K562 (cell line): ENCODE measurements around the gene ATXN1L. TPM values are rescaled to one million over a fixed set of nuclear protein-coding genes. Genes with fewer than 3 reads are reported as not detected.
A peak's percentile ranks its signal among the peaks of the same experiment; 100 is the strongest.

ENCODE experiments used
- CBFA2T3 ChIP-seq: fragments of 450-650 bp; IDR thresholded peaks from 2 replicates; pipeline ENCODE4 v1.6.1; 2017
- CBX2 ChIP-seq: fragments of 200-600 bp; sonication (generic); IDR thresholded peaks from one replicate; pipeline ENCODE4 v1.6.1; 2012; ENCODE audit warnings: mild to moderate bottlenecking, low read length, inconsistent platforms; ENCODE audit not compliant: insufficient read depth, poor library complexity, severe bottlenecking
- CBX8 ChIP-seq: fragments of 200-600 bp; sonication (generic); IDR thresholded peaks from 2 replicates; pipeline ENCODE4 v1.6.1; 2012; ENCODE audit warnings: borderline replicate concordance, mixed run types, low read depth, mild to moderate bottlenecking, moderate library complexity, mixed read lengths, low read length, control low read depth, inconsistent platforms; ENCODE audit not compliant: poor library complexity, severe bottlenecking; ENCODE audit errors: extremely low read depth
- E2F8 ChIP-seq: fragments of 450-650 bp; IDR thresholded peaks from 2 replicates; pipeline ENCODE4 v1.7.1; 2018; ENCODE audit warnings: mild to moderate bottlenecking, low read depth; ENCODE audit not compliant: partially characterized antibody
- ESRRA ChIP-seq: fragments of 450-650 bp; IDR thresholded peaks from 2 replicates; pipeline ENCODE4 v1.6.1; 2014; ENCODE audit warnings: low read depth, mild to moderate bottlenecking, moderate library complexity, borderline replicate concordance
- FOSL1 ChIP-seq: fragments of 200-800 bp; sonication (Bioruptor generic); conservative IDR thresholded peaks from 2 replicates; pipeline ENCODE4 v1.6.1; 2016; ENCODE audit warnings: missing genetic modification characterization, missing compliant biosample characterization
- HDGF ChIP-seq: fragments of 450-650 bp; IDR thresholded peaks from 2 replicates; pipeline ENCODE4 v1.6.1; 2016
- HMBOX1 ChIP-seq: sonication (generic); IDR thresholded peaks from 2 replicates; pipeline ENCODE4 v1.6.1; 2016
- HMGN3 ChIP-seq: IDR thresholded peaks from 2 replicates; pipeline ENCODE4 v1.6.1; 2011; ENCODE audit warnings: borderline replicate concordance, low read depth, mild to moderate bottlenecking, mixed read lengths, low read length; ENCODE audit not compliant: insufficient read length; ENCODE audit errors: extremely low read depth
- LEF1 ChIP-seq: fragments of 450-650 bp; IDR thresholded peaks from 2 replicates; pipeline ENCODE4 v1.6.1; 2016; ENCODE audit warnings: mild to moderate bottlenecking
- MEF2A ChIP-seq: IDR thresholded peaks from 2 replicates; pipeline ENCODE4 v1.6.1; 2011; ENCODE audit warnings: low read depth, mild to moderate bottlenecking, low read length, moderate library complexity; ENCODE audit not compliant: control insufficient read depth
- NFE2 ChIP-seq: IDR thresholded peaks from 2 replicates; pipeline ENCODE4 v1.6.1; 2014; ENCODE audit warnings: antibody characterized with exemption, low read depth
- PCBP1 ChIP-seq: fragments of 200-400 bp; formaldehyde crosslinking; IDR thresholded peaks from 2 replicates; pipeline ENCODE4 v1.6.1; 2018; ENCODE audit warnings: mild to moderate bottlenecking, low read depth, low read length; ENCODE audit not compliant: poor library complexity, severe bottlenecking
- POLR2B ChIP-seq: fragments of 450-650 bp; IDR thresholded peaks from 2 replicates; pipeline ENCODE4 v1.6.1; 2018; ENCODE audit warnings: low read depth; ENCODE audit not compliant: partially characterized antibody
- SETDB1 ChIP-seq: IDR thresholded peaks from one replicate; pipeline ENCODE4 v1.6.1; 2012; ENCODE audit warnings: low read length, control low read depth, inconsistent platforms
- SMAD1 ChIP-seq: fragments of 150-350 bp; IDR thresholded peaks from 2 replicates; pipeline ENCODE4 v1.6.1; 2014; ENCODE audit warnings: low read length, low read depth; ENCODE audit not compliant: partially characterized antibody
- STAT5B ChIP-seq: fragments of 250-450 bp; sonication (Bioruptor Pico); IDR thresholded peaks from 2 replicates; pipeline ENCODE4 v1.8.0; 2021; ENCODE audit warnings: mild to moderate bottlenecking, inconsistent platforms
- TBP ChIP-seq: optimal IDR thresholded peaks from 2 replicates; pipeline ENCODE3; 2011; ENCODE audit warnings: low read depth, low read length, improper control_type of control experiment
- TEAD4 ChIP-seq, 2 experiments: sonication (generic) in 1 of 2; formaldehyde crosslinking in 1 of 2; IDR thresholded peaks; 2 replicates each; pipeline versions ENCODE4 v1.6.1 to v1.8.0; 2012 to 2022; ENCODE audit warnings: borderline replicate concordance in 1 of 2, inconsistent platforms in 1 of 2, low read length in 1 of 2, mild to moderate bottlenecking in 1 of 2, missing genetic modification reagents in 1 of 2
- THRAP3 ChIP-seq: fragments of 450-650 bp; IDR thresholded peaks from 2 replicates; pipeline ENCODE4 v1.6.1; 2016; ENCODE audit warnings: mild to moderate bottlenecking, inconsistent platforms, borderline replicate concordance
- THRB ChIP-seq: fragments of 450-650 bp; formaldehyde crosslinking; conservative IDR thresholded peaks from 2 replicates; pipeline ENCODE4 v1.4.0; 2022; ENCODE audit warnings: mild to moderate bottlenecking, missing genetic modification characterization
- TRIM28 ChIP-seq: fragments of 450-650 bp; IDR thresholded peaks from 2 replicates; pipeline ENCODE4 v1.6.1; 2017
- ZFX ChIP-seq: sonication (generic); formaldehyde crosslinking; IDR thresholded peaks from 2 replicates; pipeline ENCODE4 v1.8.0; 2022; ENCODE audit warnings: mild to moderate bottlenecking, missing genetic modification reagents, moderate library complexity
- ZNF212 ChIP-seq: fragments of 450-650 bp; formaldehyde crosslinking; IDR thresholded peaks from 2 replicates; pipeline ENCODE4 v1.4.0; 2020; ENCODE audit warnings: mild to moderate bottlenecking
- polyA plus RNA-seq, 8 experiments: library from polyadenylated mRNA; depleted of rRNA in 4 of 8; stranded (reverse) in 5 of 8; unstranded in 3 of 8; fragments of >200 nt; fragmentation: Nextera tagmentation in 2 of 8; fragmentation: Illumina TruSeq in 1 of 8; extraction: Ambion mirVana in 2 of 8; extraction: Trizol in 1 of 8; gene quantifications; 2 replicates each; pipeline versions ENCODE4 v1.2.1 to v1.2.3, GENCODE V29; 2011 to 2014; ENCODE audit warnings: inconsistent platforms in 1 of 8, missing spikeins in 1 of 8
- total RNA-seq, 7 experiments: library from RNA; depleted of rRNA in 6 of 7; stranded (reverse); fragments of >200 nt in 6 of 7; fragmentation: Illumina TruSeq in 2 of 7; extraction: Trizol in 2 of 7; gene quantifications; 2 replicates each; pipeline versions ENCODE4 v1.2.1 to v1.2.3, GENCODE V29; 2011 to 2021; ENCODE audit warnings: low replicate concordance in 1 of 7

ATXN1L gene
- total and polyA plus RNA-seq, 9 of the 15 experiments (the other 6 are each of a cell fraction or from before 2014, with no cell fraction given): 1.4 to 11.3 (median 9.3) TPM

GRCh38 chr16:71845639-71846430 is at the start of gene ATXN1L (continued):
- peak; percentile 89 for TF ChIP-seq HMGN3
- TF ChIP-seq NFE2: no peak
- no peak for TF ChIP-seq CBX8
- no peak for TF ChIP-seq HDGF
- TF ChIP-seq TEAD4 (IDR thresholded peaks at IDR 0.05; ENCODE audit: low read length): no peak
- no peak for TF ChIP-seq TEAD4 (CRISPR knock-in tag; IDR thresholded peaks at IDR 0.05; ENCODE audit: borderline replicate concordance)
- TF ChIP-seq SETDB1: no peak
- TF ChIP-seq E2F8: peak; percentile 80
- peak; percentile 49 for TF ChIP-seq LEF1
- peak; percentile 72 for TF ChIP-seq POLR2B
- TF ChIP-seq ZFX (CRISPR knock-in tag): peak; percentile 85
- no peak for TF ChIP-seq SMAD1
- no peak for TF ChIP-seq ZNF212
- TF ChIP-seq STAT5B (CRISPR knock-in tag): no peak
- TF ChIP-seq MEF2A: no peak
- TF ChIP-seq TBP: peak; percentile 79
- 0 out of 2 replicates have a peak, but pooled peaks have one; percentile 21 for TF ChIP-seq ESRRA
- no peak for TF ChIP-seq TRIM28
- TF ChIP-seq CBFA2T3: no peak
- TF ChIP-seq THRAP3: no peak
- 0 out of 2 replicates have a peak, but pooled peaks have one; percentile 32 for TF ChIP-seq FOSL1 (tag)
- TF ChIP-seq HMBOX1: no peak
- TF ChIP-seq THRB (CRISPR knock-in tag): no peak
- TF ChIP-seq CBX2: no peak
- TF ChIP-seq PCBP1: peak; percentile 83
